ENCODE measurements around the gene OST4. TPM values are rescaled to one million over a fixed set of nuclear protein-coding genes. Genes with fewer than 3 reads are reported as not detected.

OST4 gene
- polyA plus RNA-seq, 3 donors = 209 to 635 (median 615) TPM

DNA sequence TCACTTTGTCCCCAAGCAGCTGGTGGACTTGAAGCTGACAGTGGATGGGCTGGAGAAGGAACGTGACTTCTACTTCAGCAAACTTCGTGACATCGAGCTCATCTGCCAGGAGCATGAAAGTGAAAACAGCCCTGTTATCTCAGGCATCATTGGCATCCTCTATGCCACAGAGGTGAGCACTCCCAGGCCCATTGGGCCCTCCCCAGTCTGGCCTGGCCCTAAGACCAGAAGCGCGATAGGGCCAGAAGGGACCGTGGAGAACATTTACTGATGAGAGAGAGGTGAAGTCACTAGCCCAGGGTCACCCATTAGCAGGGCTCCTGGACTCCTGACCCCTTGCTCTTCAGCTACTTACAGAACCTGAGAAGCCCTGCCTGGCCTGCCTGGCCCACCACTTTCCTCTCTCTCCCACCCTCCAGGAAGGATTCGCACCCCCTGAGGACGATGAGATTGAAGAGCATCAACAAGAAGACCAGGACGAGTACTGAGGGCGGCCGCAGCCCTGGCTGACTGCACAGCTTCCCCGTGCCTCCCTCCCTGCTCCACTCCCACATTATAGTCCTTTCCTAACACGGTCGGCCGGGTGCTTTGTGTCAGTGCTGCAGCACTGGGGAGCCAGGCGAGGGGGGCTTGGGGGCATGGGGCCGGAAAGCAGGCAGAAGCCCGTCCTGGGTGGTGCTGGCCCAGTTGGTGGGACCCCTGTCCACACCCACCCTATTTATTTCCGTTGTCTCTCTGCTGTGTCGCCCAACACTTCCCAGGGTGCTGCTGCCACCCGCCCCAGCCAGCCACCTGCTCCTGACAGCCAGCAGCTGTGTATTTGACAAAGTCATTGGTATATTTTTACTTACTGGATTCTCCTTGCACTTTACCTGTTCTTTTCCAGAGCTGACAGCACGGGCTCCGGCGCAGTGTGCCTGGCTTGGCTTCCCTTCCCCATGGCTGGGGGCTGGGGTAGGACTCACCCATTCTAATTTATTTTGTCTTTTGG, 45.3 kb downstream of the OST4 start:
- peak overlapping the region in 1 of 7 donors; percentile 30 for H3K27ac Mint-ChIP-seq
- intact Hi-C loops (cut with micrococcal nuclease) = no loop called here
- Histone ChIP-seq H3K4me2 (replicated peaks; ENCODE audit: extremely low read depth, low read length, poor library complexity, severe bottlenecking) (no peak overlapping the region), H3K79me2 (ENCODE audit: insufficient read depth, low read length) (no peaks in the 10 kb centered on the region), H3K9ac (ENCODE audit: insufficient read depth, low read length, poor library complexity, severe bottlenecking) (no peak overlapping the region), H3K27ac (ENCODE audit: low read depth in 1 of 2, low read length in 2 of 2) (no peak overlapping the region), H4K20me1 (ENCODE audit: insufficient read depth, low read length) (no peaks in the 10 kb centered on the region), H3K27me3 (ENCODE audit: control insufficient read depth in 2 of 2, insufficient read depth in 2 of 2, low read length in 2 of 2) (no peaks in the 10 kb centered on the region), H3K4me3 (replicated peaks in 1 of 3; ENCODE audit: low read depth in 2 of 3, low read length in 3 of 3) (no peak overlapping the region), H2AFZ (ENCODE audit: insufficient read depth, low read depth, low read length, poor library complexity, severe bottlenecking) (no peak overlapping the region), H3K36me3 (replicated peaks in 1 of 2; ENCODE audit: control insufficient read depth in 1 of 2, insufficient read depth in 2 of 2, low read length in 2 of 2) (peaks cover 6 to 61% of the 10 kb centered on the region in 2 donors), H3K4me1 (ENCODE audit: control insufficient read depth in 1 of 2, insufficient read depth in 2 of 2, low read length in 2 of 2) (no peaks in the 10 kb centered on the region), H3K9me3 (replicated peaks in 1 of 2; ENCODE audit: control insufficient read depth in 1 of 2, insufficient read depth in 1 of 2, low read length in 2 of 2) (no peaks in the 10 kb centered on the region)
- peaks cover 31 to 53% of the 10 kb centered on the region in 2 donors for H3K36me3 Mint-ChIP-seq
- H3K4me1 Mint-ChIP-seq = peaks cover 4% of the 10 kb centered on the region
- no peak for DNase-seq
- WGBS (ENCODE audit: insufficient coverage) = 97% methylated on average over 15 of the region's 24 CpGs
- H3K27me3 Mint-ChIP-seq (ENCODE audit: low read depth in 3 of 3) = peaks cover 0 to 2% (median 2%) of the 10 kb centered on the region in 3 donors
- TF ChIP-seq, protein P1, sequence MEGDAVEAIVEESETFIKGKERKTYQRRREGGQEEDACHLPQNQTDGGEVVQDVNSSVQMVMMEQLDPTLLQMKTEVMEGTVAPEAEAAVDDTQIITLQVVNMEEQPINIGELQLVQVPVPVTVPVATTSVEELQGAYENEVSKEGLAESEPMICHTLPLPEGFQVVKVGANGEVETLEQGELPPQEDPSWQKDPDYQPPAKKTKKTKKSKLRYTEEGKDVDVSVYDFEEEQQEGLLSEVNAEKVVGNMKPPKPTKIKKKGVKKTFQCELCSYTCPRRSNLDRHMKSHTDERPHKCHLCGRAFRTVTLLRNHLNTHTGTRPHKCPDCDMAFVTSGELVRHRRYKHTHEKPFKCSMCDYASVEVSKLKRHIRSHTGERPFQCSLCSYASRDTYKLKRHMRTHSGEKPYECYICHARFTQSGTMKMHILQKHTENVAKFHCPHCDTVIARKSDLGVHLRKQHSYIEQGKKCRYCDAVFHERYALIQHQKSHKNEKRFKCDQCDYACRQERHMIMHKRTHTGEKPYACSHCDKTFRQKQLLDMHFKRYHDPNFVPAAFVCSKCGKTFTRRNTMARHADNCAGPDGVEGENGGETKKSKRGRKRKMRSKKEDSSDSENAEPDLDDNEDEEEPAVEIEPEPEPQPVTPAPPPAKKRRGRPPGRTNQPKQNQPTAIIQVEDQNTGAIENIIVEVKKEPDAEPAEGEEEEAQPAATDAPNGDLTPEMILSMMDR (IDR thresholded peaks at IDR 0.05) = no peak
- peaks cover 0 to 1% (median 0%) of the 10 kb centered on the region in 7 donors for H3K9me3 Mint-ChIP-seq
- no peak overlapping the region for H3K4me3 Mint-ChIP-seq

DNA sequence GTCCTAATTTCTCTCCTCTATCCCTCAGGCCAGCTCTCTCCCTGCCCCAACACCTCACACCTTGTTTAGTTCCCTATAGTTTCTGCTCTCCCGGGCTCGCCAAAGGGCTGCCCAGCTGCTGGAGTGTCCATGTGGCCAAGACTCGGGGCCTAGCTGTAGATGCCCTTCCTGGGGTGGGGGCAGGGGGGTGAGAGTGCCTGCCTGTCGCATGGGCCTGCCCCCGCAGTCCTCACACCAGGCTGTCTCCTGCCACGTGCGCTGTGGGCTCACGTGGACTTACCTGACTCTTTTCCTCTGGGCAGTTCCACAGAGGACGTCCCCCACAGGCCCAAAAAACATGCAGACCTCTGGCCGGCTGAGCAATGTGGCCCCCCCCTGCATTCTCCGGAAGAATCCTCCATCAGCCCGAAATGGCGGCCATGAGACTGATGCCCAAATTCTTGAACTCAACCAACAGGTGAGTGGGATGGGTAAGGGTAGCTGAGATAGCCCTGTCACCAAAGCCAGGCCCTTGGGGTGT, 46.1 kb downstream of the OST4 start:
- 96% methylated on average over 8 of the region's 13 CpGs for WGBS (ENCODE audit: insufficient coverage)
- intact Hi-C loops (cut with micrococcal nuclease) = no loop called here
- no peak for DNase-seq
- Mint-ChIP-seq H3K4me1 (peaks cover 3% of the 10 kb centered on the region), H3K4me3 (no peak overlapping the region), H3K36me3 (peaks cover 31 to 49% of the 10 kb centered on the region in 2 donors), H3K27ac (peak overlapping the region in 1 of 7 donors; percentile 30), H3K27me3 (ENCODE audit: low read depth in 3 of 3) (peaks cover 0 to 3% (median 2%) of the 10 kb centered on the region in 3 donors), H3K9me3 (peaks cover 0 to 2% (median 0%) of the 10 kb centered on the region in 7 donors)
- Histone ChIP-seq H2AFZ (ENCODE audit: insufficient read depth, low read depth, low read length, poor library complexity, severe bottlenecking) (no peak overlapping the region), H3K27ac (ENCODE audit: low read depth in 1 of 2, low read length in 2 of 2) (no peak overlapping the region), H3K9me3 (replicated peaks in 1 of 2; ENCODE audit: control insufficient read depth in 1 of 2, insufficient read depth in 1 of 2, low read length in 2 of 2) (no peaks in the 10 kb centered on the region), H3K4me1 (ENCODE audit: control insufficient read depth in 1 of 2, insufficient read depth in 2 of 2, low read length in 2 of 2) (no peaks in the 10 kb centered on the region), H3K36me3 (replicated peaks in 1 of 2; ENCODE audit: control insufficient read depth in 1 of 2, insufficient read depth in 2 of 2, low read length in 2 of 2) (peaks cover 6 to 60% of the 10 kb centered on the region in 2 donors), H3K27me3 (ENCODE audit: control insufficient read depth in 2 of 2, insufficient read depth in 2 of 2, low read length in 2 of 2) (no peaks in the 10 kb centered on the region), H3K9ac (ENCODE audit: insufficient read depth, low read length, poor library complexity, severe bottlenecking) (no peak overlapping the region), H3K4me3 (replicated peaks in 1 of 3; ENCODE audit: low read depth in 2 of 3, low read length in 3 of 3) (no peak overlapping the region), H3K4me2 (replicated peaks; ENCODE audit: extremely low read depth, low read length, poor library complexity, severe bottlenecking) (no peak overlapping the region), H4K20me1 (ENCODE audit: insufficient read depth, low read length) (no peaks in the 10 kb centered on the region), H3K79me2 (ENCODE audit: insufficient read depth, low read length) (no peaks in the 10 kb centered on the region)
- TF ChIP-seq, protein P1 (IDR thresholded peaks at IDR 0.05) = no peak

All from CD14-positive monocyte (primary cell).